ENCODE data around the gene SPPL2B. TPM values are rescaled to one million over a fixed set of nuclear protein-coding genes. Genes with fewer than 3 reads are reported as not detected.
A peak's percentile ranks its signal among the peaks of the same experiment; 100 is the strongest.
"Not testable (repeated sequence)": the region's sequence is repeated elsewhere in the genome, so short reads cannot be mapped to it uniquely, and the experiment has no call there.

SPPL2B gene, protein sequence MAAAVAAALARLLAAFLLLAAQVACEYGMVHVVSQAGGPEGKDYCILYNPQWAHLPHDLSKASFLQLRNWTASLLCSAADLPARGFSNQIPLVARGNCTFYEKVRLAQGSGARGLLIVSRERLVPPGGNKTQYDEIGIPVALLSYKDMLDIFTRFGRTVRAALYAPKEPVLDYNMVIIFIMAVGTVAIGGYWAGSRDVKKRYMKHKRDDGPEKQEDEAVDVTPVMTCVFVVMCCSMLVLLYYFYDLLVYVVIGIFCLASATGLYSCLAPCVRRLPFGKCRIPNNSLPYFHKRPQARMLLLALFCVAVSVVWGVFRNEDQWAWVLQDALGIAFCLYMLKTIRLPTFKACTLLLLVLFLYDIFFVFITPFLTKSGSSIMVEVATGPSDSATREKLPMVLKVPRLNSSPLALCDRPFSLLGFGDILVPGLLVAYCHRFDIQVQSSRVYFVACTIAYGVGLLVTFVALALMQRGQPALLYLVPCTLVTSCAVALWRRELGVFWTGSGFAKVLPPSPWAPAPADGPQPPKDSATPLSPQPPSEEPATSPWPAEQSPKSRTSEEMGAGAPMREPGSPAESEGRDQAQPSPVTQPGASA
- total RNA-seq: 189 to 202 TPM (median 196 TPM) in 3 replicates

DNA sequence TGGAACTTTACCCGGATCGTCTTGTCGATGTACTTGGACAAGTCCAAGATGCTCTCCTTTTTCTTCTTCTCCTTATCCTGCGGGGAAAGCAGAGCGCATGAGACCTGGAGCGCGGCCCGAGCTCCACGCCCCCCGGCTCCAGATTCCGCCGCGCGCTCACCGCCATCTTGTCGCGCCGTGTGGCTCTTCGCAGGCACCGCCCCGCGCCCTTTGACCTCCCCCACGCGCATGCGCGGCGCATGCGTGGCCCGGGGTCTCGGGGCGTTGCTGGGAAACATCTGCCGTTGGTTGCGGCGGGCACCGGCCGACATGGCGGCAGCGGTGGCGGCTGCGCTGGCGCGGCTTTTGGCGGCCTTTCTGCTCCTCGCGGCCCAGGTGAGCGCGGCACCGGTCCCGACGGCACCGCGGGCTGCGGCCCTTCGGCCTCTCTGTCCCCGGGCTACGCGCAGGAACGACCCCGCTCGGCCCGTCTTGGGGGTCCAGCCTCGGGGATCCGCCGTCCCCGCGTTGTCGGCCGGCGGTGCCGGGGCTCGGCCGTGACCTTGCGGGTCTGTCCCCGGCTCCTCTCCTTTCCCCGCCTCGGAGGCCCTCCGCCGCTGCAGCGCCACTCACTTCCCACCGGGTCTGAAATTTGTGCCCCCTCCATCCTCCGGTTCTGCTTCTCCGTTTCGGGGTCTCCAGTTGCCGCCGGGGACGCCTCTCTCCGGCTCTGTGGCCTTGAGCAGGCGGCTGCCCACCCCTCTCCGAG lies at the start of gene SPPL2B, which contains the start of gene LSM7:
TSS of gene SPPL2B (plus strand) at position 284 of the 748 bp plus-strand sequence. CDS start at position 310, 26 bp downstream.
TSS of gene LSM7 (minus strand) at position 186 of the 748 bp plus-strand sequence. CDS start at position 166, 20 bp downstream.
- peak within 1 kb of the TSS; percentile 97 for H3K4me3 Mint-ChIP-seq
- TF ChIP-seq CTCF (IDR thresholded peaks at IDR 0.05; ENCODE audit: unreplicated experiment): no peak
- H3K4me1 Mint-ChIP-seq: peaks cover 58% of the 10 kb centered on the region
- H3K27me3 Mint-ChIP-seq (ENCODE audit: low read depth): no peaks in the 10 kb centered on the region
- H3K9me3 Mint-ChIP-seq: no peaks in the 10 kb centered on the region
- peak; percentile 90 to 94 for DNase-seq (ENCODE audit: low spot score in 2 of 2, unreplicated experiment in 2 of 2)
- peak within 1 kb of the TSS; percentile 99 for H3K27ac Mint-ChIP-seq
- H3K36me3 Mint-ChIP-seq: peaks cover 10% of the 10 kb centered on the region

- peaks cover 27% of the 10 kb centered on the region for H3K27me3 Mint-ChIP-seq (ENCODE audit: low read depth)
- no peak for DNase-seq (ENCODE audit: low spot score in 2 of 2, unreplicated experiment in 2 of 2)
Observed at GRCh38 chr19:2280633-2281264, 47.7 kb upstream of the SPPL2B start.

GRCh38 chr19:2281265-2282061 lies 47.0 kb upstream of the SPPL2B start:
- H3K27ac Mint-ChIP-seq; H3K9me3 Mint-ChIP-seq; H3K36me3 Mint-ChIP-seq; H3K4me1 Mint-ChIP-seq; DNase-seq (ENCODE audit: low spot score in 2 of 2, unreplicated experiment in 2 of 2): not testable (repeated sequence)
- Mint-ChIP-seq H3K27me3 (ENCODE audit: low read depth) (peaks cover 33% of the 10 kb centered on the region), H3K4me3 (peak overlapping the region; percentile 51)

More at GRCh38 chr19:2280633-2281264, 47.7 kb upstream of the SPPL2B start:
- Mint-ChIP-seq H3K36me3 (no peaks in the 10 kb centered on the region), H3K9me3 (no peaks in the 10 kb centered on the region), H3K4me1 (peaks cover 8% of the 10 kb centered on the region), H3K4me3 (no peak overlapping the region), H3K27ac (no peak overlapping the region)
- no peak for TF ChIP-seq CTCF (IDR thresholded peaks at IDR 0.05; ENCODE audit: unreplicated experiment)

- H3K9me3 Mint-ChIP-seq: no peaks in the 10 kb centered on the region
- no peak within 1 kb of the TSS for H3K27ac Mint-ChIP-seq
- H3K36me3 Mint-ChIP-seq: no peaks in the 10 kb centered on the region
- H3K4me1 Mint-ChIP-seq: peaks cover 8% of the 10 kb centered on the region
- peak within 1 kb of the TSS; percentile 51 for H3K4me3 Mint-ChIP-seq
- no peak for DNase-seq (ENCODE audit: low spot score in 2 of 2, unreplicated experiment in 2 of 2)
- peaks cover 39% of the 10 kb centered on the region for H3K27me3 Mint-ChIP-seq (ENCODE audit: low read depth)
- no peak for TF ChIP-seq CTCF (IDR thresholded peaks at IDR 0.05; ENCODE audit: unreplicated experiment)
Observed at GRCh38 chr19:2282062-2282861, 46.2 kb upstream of the SPPL2B start, which contains the start of gene PEAK3. Gene PEAK3 (minus strand): TSS chr19:2282175. CDS start chr19:2280931, 1,244 bp downstream.

DNA sequence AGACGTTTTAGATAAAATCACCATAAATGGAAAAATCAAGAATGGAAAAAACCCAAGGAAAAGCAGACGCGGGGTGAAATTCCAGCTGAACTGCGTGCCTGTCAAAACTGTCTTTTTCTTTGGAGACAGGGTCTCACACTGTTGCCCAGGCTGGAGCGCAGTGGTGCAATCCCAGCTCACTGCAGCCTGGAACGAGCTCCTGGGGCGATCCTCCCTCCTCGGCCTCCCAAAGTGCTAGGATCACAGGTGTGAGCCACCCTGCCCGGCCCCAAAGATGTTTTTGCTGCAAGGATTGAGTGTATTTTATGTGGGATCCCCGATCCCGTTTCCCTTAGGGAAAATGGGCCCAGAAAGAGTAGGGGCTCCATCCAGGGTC lies 45.6 kb upstream of the SPPL2B start:
- Mint-ChIP-seq H3K9me3 (no peaks in the 10 kb centered on the region), H3K36me3 (no peaks in the 10 kb centered on the region), H3K27ac (no peak overlapping the region), H3K27me3 (ENCODE audit: low read depth) (peaks cover 45% of the 10 kb centered on the region), H3K4me3 (peak overlapping the region; percentile 43), H3K4me1 (peaks cover 8% of the 10 kb centered on the region)
- no peak for TF ChIP-seq CTCF (IDR thresholded peaks at IDR 0.05; ENCODE audit: unreplicated experiment)
- no peak for DNase-seq (ENCODE audit: low spot score in 2 of 2, unreplicated experiment in 2 of 2)

Measured in mesothelial cell of epicardium (in vitro differentiated cells).